ENCODE measurements around the gene ZNF554. TPM values are rescaled to one million over a fixed set of nuclear protein-coding genes. Genes with fewer than 3 reads are reported as not detected.
"Not testable (repeated sequence)": the region's sequence is repeated elsewhere in the genome, so short reads cannot be mapped to it uniquely, and the experiment has no call there.

Gene ZNF554
- total RNA-seq, 1 donor from 2014 or later = 2.4 TPM

GRCh38 chr19:2782936-2783780 is 36.5 kb upstream of the ZNF554 start, which contains the start of gene SGTA:
TSS of gene SGTA (minus strand) at chr19:2783273. CDS start at chr19:2769068, 14,205 bp downstream.
- peaks cover 30% of the 10 kb centered on the region for H3K36me3 Mint-ChIP-seq (ENCODE audit: low read depth)
- peak within 1 kb of the TSS; percentile 93 for H3K4me3 Mint-ChIP-seq (ENCODE audit: low read depth)
- H3K27ac Mint-ChIP-seq = peak within 1 kb of the TSS; percentile 95
- peaks cover 37% of the 10 kb centered on the region for H3K4me1 Mint-ChIP-seq (ENCODE audit: low read depth)
- intact Hi-C loops (cut with micrococcal nuclease) = no loop called here
- DNase-seq (ENCODE audit: low spot score) = peak; percentile 96
- H3K9me3 Mint-ChIP-seq = no peaks in the 10 kb centered on the region
- H3K27me3 Mint-ChIP-seq (ENCODE audit: low read depth) = no peaks in the 10 kb centered on the region

- H3K4me3 Mint-ChIP-seq (ENCODE audit: low read depth) = peak overlapping the region; percentile 93
- peak overlapping the region; percentile 95 for H3K27ac Mint-ChIP-seq
- peaks cover 33% of the 10 kb centered on the region for H3K36me3 Mint-ChIP-seq (ENCODE audit: low read depth)
- H3K9me3 Mint-ChIP-seq = no peaks in the 10 kb centered on the region
- DNase-seq (ENCODE audit: low spot score) = no peak
- intact Hi-C loops (cut with micrococcal nuclease) = no loop called here
- peaks cover 37% of the 10 kb centered on the region for H3K4me1 Mint-ChIP-seq (ENCODE audit: low read depth)
- no peaks in the 10 kb centered on the region for H3K27me3 Mint-ChIP-seq (ENCODE audit: low read depth)
Measured at GRCh38 chr19:2783781-2784145, 35.9 kb upstream of the ZNF554 start.

GRCh38 chr19:2785244-2785997 is 34.2 kb upstream of the ZNF554 start, which contains the start of gene THOP1:
TSS of gene THOP1 (plus strand) at chr19:2785503. CDS start at chr19:2785663, 160 bp downstream.
- peak; percentile 98 for DNase-seq (ENCODE audit: low spot score)
- peaks cover 33% of the 10 kb centered on the region for H3K4me1 Mint-ChIP-seq (ENCODE audit: low read depth)

GRCh38 chr19:2787115-2787514 is 32.6 kb upstream of the ZNF554 start:
- Mint-ChIP-seq H3K27ac (no peak overlapping the region), H3K9me3 (no peaks in the 10 kb centered on the region), H3K36me3 (ENCODE audit: low read depth) (peaks cover 28% of the 10 kb centered on the region), H3K4me1 (ENCODE audit: low read depth) (peaks cover 21% of the 10 kb centered on the region), H3K4me3 (ENCODE audit: low read depth) (peak overlapping the region; percentile 64), H3K27me3 (ENCODE audit: low read depth) (no peaks in the 10 kb centered on the region)
- intact Hi-C loops (cut with micrococcal nuclease) = no loop called here
- DNase-seq (ENCODE audit: low spot score) = no peak

More at GRCh38 chr19:2785244-2785997, 34.2 kb upstream of the ZNF554 start, which contains the start of gene THOP1:
- Mint-ChIP-seq H3K27me3 (ENCODE audit: low read depth) (no peaks in the 10 kb centered on the region), H3K4me3 (ENCODE audit: low read depth) (peak within 1 kb of the TSS; percentile 99), H3K27ac (peak within 1 kb of the TSS; percentile 69), H3K9me3 (no peaks in the 10 kb centered on the region), H3K36me3 (ENCODE audit: low read depth) (peaks cover 32% of the 10 kb centered on the region)
- intact Hi-C loops (cut with micrococcal nuclease) = loop anchor here (1.0 kb wide), 1 partner anchor 400 kb away; the partner anchor contains the start of gene NCLN

GRCh38 chr19:2788237-2788636 is 31.4 kb upstream of the ZNF554 start:
- no peak for DNase-seq (ENCODE audit: low spot score)
- intact Hi-C loops (cut with micrococcal nuclease) = no loop called here
- peaks cover 19% of the 10 kb centered on the region for H3K4me1 Mint-ChIP-seq (ENCODE audit: low read depth)
- H3K4me3 Mint-ChIP-seq (ENCODE audit: low read depth) = peak overlapping the region; percentile 20
- H3K27me3 Mint-ChIP-seq (ENCODE audit: low read depth) = no peaks in the 10 kb centered on the region
- H3K27ac Mint-ChIP-seq = no peak overlapping the region
- H3K9me3 Mint-ChIP-seq = no peaks in the 10 kb centered on the region
- H3K36me3 Mint-ChIP-seq (ENCODE audit: low read depth) = peaks cover 32% of the 10 kb centered on the region

- Mint-ChIP-seq H3K4me3 (ENCODE audit: low read depth) (no peak overlapping the region), H3K27me3 (ENCODE audit: low read depth) (no peaks in the 10 kb centered on the region), H3K4me1 (ENCODE audit: low read depth) (peaks cover 13% of the 10 kb centered on the region), H3K9me3 (no peaks in the 10 kb centered on the region), H3K36me3 (ENCODE audit: low read depth) (peaks cover 44% of the 10 kb centered on the region), H3K27ac (no peak overlapping the region)
- DNase-seq (ENCODE audit: low spot score) = no peak
- intact Hi-C loops (cut with micrococcal nuclease) = no loop called here
Measured at GRCh38 chr19:2790194-2790556, 29.5 kb upstream of the ZNF554 start.

- H3K36me3 Mint-ChIP-seq (ENCODE audit: low read depth) = peaks cover 47% of the 10 kb centered on the region
- intact Hi-C loops (cut with micrococcal nuclease) = no loop called here
- peaks cover 13% of the 10 kb centered on the region for H3K4me1 Mint-ChIP-seq (ENCODE audit: low read depth)
- no peak for DNase-seq (ENCODE audit: low spot score)
- H3K27me3 Mint-ChIP-seq (ENCODE audit: low read depth) = no peaks in the 10 kb centered on the region
- no peak overlapping the region for H3K27ac Mint-ChIP-seq
- no peaks in the 10 kb centered on the region for H3K9me3 Mint-ChIP-seq
- no peak overlapping the region for H3K4me3 Mint-ChIP-seq (ENCODE audit: low read depth)
Measured at GRCh38 chr19:2790557-2791271, 29.0 kb upstream of the ZNF554 start.

GRCh38 chr19:2791440-2791839 is 28.2 kb upstream of the ZNF554 start:
- DNase-seq (ENCODE audit: low spot score) = no peak
- Mint-ChIP-seq H3K9me3 (no peaks in the 10 kb centered on the region), H3K27me3 (ENCODE audit: low read depth) (no peaks in the 10 kb centered on the region), H3K4me1 (ENCODE audit: low read depth) (peaks cover 12% of the 10 kb centered on the region), H3K36me3 (ENCODE audit: low read depth) (peaks cover 51% of the 10 kb centered on the region), H3K27ac (no peak overlapping the region), H3K4me3 (ENCODE audit: low read depth) (no peak overlapping the region)
- intact Hi-C loops (cut with micrococcal nuclease) = no loop called here

GRCh38 chr19:2791876-2792275 is 27.8 kb upstream of the ZNF554 start:
- peaks cover 51% of the 10 kb centered on the region for H3K36me3 Mint-ChIP-seq (ENCODE audit: low read depth)
- no peak overlapping the region for H3K4me3 Mint-ChIP-seq (ENCODE audit: low read depth)
- intact Hi-C loops (cut with micrococcal nuclease) = no loop called here
- no peak overlapping the region for H3K27ac Mint-ChIP-seq
- DNase-seq (ENCODE audit: low spot score) = no peak
- peaks cover 12% of the 10 kb centered on the region for H3K4me1 Mint-ChIP-seq (ENCODE audit: low read depth)
- H3K27me3 Mint-ChIP-seq (ENCODE audit: low read depth) = no peaks in the 10 kb centered on the region
- H3K9me3 Mint-ChIP-seq = no peaks in the 10 kb centered on the region

- intact Hi-C loops (cut with micrococcal nuclease); H3K4me3 Mint-ChIP-seq (ENCODE audit: low read depth); DNase-seq (ENCODE audit: low spot score); H3K27ac Mint-ChIP-seq; H3K4me1 Mint-ChIP-seq (ENCODE audit: low read depth); H3K27me3 Mint-ChIP-seq (ENCODE audit: low read depth); H3K9me3 Mint-ChIP-seq: not testable (repeated sequence)
- peaks cover 51% of the 10 kb centered on the region for H3K36me3 Mint-ChIP-seq (ENCODE audit: low read depth)
Measured at GRCh38 chr19:2792666-2793065, 27.0 kb upstream of the ZNF554 start.

GRCh38 chr19:2793126-2793525 is 26.5 kb upstream of the ZNF554 start:
- Mint-ChIP-seq H3K36me3 (ENCODE audit: low read depth) (peaks cover 47% of the 10 kb centered on the region), H3K27ac (no peak overlapping the region), H3K4me1 (ENCODE audit: low read depth) (no peaks in the 10 kb centered on the region), H3K27me3 (ENCODE audit: low read depth) (no peaks in the 10 kb centered on the region), H3K9me3 (no peaks in the 10 kb centered on the region), H3K4me3 (ENCODE audit: low read depth) (no peak overlapping the region)
- DNase-seq (ENCODE audit: low spot score) = no peak
- intact Hi-C loops (cut with micrococcal nuclease) = no loop called here

- Mint-ChIP-seq H3K27ac (no peak overlapping the region), H3K36me3 (ENCODE audit: low read depth) (peaks cover 45% of the 10 kb centered on the region), H3K27me3 (ENCODE audit: low read depth) (no peaks in the 10 kb centered on the region)
Measured at GRCh38 chr19:2793577-2793976, 26.1 kb upstream of the ZNF554 start.

More at GRCh38 chr19:2793577-2793976, 26.1 kb upstream of the ZNF554 start:
- intact Hi-C loops (cut with micrococcal nuclease) = no loop called here
- no peak overlapping the region for H3K4me3 Mint-ChIP-seq (ENCODE audit: low read depth)
- no peak for DNase-seq (ENCODE audit: low spot score)
- no peaks in the 10 kb centered on the region for H3K9me3 Mint-ChIP-seq
- no peaks in the 10 kb centered on the region for H3K4me1 Mint-ChIP-seq (ENCODE audit: low read depth)

Data from activated T-helper 2 cell treated with anti-CD3 and anti-CD28 coated beads, Interferon-gamma antibody, Interleukin-2, Interleukin-4, amounts not matched to agents 10 μg/mL and 5 μg/mL and 100 μg/mL, durations not matched to agents 14 hours and 24 hours and 36 hours (primary cell).